Activated naive CD4-positive, alpha-beta T cell treated with anti-CD3 and anti-CD28 coated beads, Interleukin-2, amount 50 U/mL, for 72 hours (primary cell): ENCODE measurements around the gene CDK4. TPM values are rescaled to one million over a fixed set of nuclear protein-coding genes. Genes with fewer than 3 reads are reported as not detected.

Experiments used
- ATAC-seq, 2 donors: fragments of 150-1000 bp; cut with Tn5 transposase; 2 replicates each; pipeline ENCODE4 v1.10.0; 2021; ENCODE audit warnings: mild to moderate bottlenecking in 2 of 2, moderate library complexity in 2 of 2
- DNase-seq, 2 donors: peaks; one replicate each; pipeline ENCODE4 v3.0.0; 2021 to 2022; ENCODE audit warnings: low spot score in 2 of 2
- H3K27ac Mint-ChIP-seq, 2 donors: one replicate each; pipeline ENCODE4 v1.8.0; 2022; ENCODE audit warnings: mild to moderate bottlenecking in 2 of 2, mixed read lengths in 2 of 2
- H3K36me3 Mint-ChIP-seq, 2 donors: one replicate each; pipeline ENCODE4 v1.8.0; 2022; ENCODE audit warnings: mixed read lengths in 2 of 2
- H3K9me3 Mint-ChIP-seq, 2 donors: one replicate each; pipeline ENCODE4 v1.8.0; 2022; ENCODE audit warnings: mixed read lengths in 2 of 2
- total RNA-seq, 2 donors: library from RNA; stranded (reverse); gene quantifications; one replicate each; pipeline ENCODE4 v1.2.3, GENCODE V29; 2022

CDK4 gene
- 100 to 1,000 TPM; 183 to 191 TPM for total RNA-seq

DNA sequence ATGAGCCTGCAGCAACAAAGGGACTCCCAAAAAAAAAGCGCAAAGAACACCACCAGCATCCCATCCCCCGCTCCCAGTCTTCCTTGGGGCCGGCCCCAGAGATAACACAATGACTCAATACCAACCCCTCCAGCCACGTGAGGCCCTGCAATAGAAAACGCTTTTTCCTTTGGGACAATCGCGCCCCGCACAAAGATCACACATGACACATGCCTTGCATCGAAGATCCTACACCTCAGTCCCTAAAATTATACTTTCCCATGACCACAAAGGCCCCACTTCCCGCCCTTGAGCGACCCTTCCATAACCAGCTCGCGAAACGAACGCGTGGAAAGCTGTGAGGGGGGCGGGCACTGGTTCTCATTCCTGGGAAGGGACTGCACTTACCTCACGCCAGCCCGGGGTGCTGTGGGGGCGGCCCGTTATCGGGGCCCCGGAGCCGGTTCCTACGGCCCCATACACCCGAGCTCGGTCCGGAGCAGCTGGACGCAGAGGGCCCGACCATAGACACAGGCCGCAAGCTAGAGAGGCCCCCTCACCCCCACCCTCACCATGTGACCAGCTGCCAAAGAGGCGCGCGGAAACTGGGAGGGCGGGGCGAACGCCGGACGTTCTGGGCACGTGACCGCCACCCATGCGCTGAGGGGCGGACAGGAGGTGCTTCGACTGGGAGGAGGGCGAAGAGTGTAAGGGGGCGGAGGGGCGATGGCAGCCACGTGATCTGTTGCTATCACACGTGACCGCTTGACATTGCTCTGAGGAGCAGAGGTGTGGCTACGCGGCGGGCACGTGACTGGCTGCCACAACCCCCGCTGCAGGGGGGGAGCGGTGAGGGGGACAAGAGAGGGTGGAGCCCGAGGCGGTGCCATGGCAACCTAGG, at the start of gene CDK4:
CDK4 (minus strand) TSS at position 523 of the 880 bp plus-strand sequence. CDS start 593 bp downstream, outside the sequence.
- DNase-seq: peak; percentile 98 to 99
- Mint-ChIP-seq H3K27ac (peak within 1 kb of the TSS; percentile 97 to 99), H3K36me3 (peaks cover 35 to 43% of the 10 kb centered on the region in 2 donors), H3K9me3 (no peaks in the 10 kb centered on the region)
- peak; percentile 79 to 82 for ATAC-seq

DNA sequence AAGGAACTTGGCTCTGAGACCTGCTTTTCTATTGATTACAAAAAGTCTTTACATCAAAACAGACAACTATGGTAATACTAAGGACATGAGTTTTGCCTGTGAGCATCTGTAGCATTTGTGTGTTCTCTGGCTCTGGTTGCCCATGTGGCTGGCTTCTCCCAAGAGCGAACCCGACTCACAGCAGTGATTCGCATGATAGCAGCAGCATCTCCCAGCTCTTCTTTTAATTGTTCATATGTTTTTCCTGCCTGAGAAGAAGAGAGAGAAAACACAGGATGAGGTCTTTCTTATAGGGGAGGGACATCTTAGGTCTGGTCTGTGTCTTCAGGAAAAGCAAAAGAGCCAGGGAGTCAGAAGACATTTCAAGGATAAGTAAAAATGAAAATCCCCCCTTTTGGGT, 48.9 kb upstream of the CDK4 start:
- no peak for ATAC-seq
- H3K36me3 Mint-ChIP-seq: peaks cover 4% of the 10 kb centered on the region in 2 donors
- DNase-seq: no peak
- peak overlapping the region; percentile 46 to 84 for H3K27ac Mint-ChIP-seq
- H3K9me3 Mint-ChIP-seq: no peaks in the 10 kb centered on the region

DNA sequence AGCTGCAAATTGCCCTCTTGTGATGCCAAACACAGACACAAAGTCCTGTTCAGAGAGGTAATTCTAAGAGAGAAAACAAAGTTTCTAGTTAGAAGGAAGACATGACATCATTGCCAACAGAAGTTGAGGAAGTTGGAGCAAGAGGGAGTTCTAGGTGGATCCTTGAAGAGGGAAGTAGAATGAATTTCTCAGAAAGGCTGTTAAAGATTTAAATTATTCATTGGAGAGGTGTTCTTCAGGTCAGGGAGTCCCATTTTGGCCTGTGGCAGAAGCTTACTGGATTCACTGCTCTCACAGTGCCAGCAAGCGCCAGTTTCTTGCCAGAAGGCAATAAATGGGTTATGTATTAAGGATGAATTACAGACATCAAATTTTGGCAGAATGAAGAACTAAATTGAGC, 45.8 kb upstream of the CDK4 start:
- H3K36me3 Mint-ChIP-seq: peaks cover 6 to 9% of the 10 kb centered on the region in 2 donors
- H3K27ac Mint-ChIP-seq: peak overlapping the region in 1 of 2 donors; percentile 25

DNA sequence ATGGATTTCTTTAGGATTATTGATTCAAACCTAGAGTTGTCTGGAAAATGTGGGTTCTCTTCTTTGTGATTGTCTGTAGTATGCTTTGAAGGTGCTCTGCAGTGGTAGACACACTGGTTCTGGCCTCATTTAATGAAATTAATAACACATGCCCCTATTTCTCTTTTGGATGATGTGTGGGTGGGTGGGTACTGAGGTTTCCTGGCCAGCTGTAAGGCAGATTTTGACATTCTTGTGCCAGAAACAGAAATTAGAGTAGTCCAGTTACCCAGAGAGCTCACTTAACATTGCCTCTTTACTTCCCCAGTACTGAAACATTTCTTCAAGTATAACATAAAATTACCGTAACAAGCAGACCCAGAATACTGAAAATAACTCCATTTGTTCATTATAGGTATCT, 44.9 kb upstream of the CDK4 start:
- Mint-ChIP-seq H3K27ac (no peak overlapping the region), H3K9me3 (no peaks in the 10 kb centered on the region), H3K36me3 (peaks cover 6 to 11% of the 10 kb centered on the region in 2 donors)
- peak in 1 of 2 donors; percentile 0 for DNase-seq
- no peak for ATAC-seq

More for the DNA sequence above, 45.8 kb upstream of the CDK4 start:
- ATAC-seq: no peak
- DNase-seq: peak in 1 of 2 donors; percentile 14
- no peaks in the 10 kb centered on the region for H3K9me3 Mint-ChIP-seq

DNA sequence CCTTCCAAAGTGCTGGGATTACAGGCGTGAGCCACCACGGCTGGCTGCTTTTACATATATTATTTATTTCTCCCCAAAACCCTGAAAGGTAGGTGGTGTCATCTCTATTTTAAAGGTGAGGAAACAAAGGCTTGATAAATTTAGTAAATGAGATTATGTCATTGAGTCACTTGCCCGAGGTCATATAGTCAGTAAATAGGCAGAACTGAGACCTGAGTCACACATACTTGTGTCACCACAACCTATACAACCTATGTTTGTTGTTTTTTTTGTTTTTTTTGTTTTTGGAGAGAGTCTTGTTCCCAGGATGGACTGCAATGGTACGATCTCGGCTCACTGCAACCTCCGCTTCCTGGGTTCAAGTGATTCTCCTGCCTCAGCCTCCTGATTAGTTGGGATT, 43.2 kb upstream of the CDK4 start:
- H3K27ac Mint-ChIP-seq: peak overlapping the region in 1 of 2 donors; percentile 75
- ATAC-seq (no peak), DNase-seq (no peak)
- peaks cover 6 to 11% of the 10 kb centered on the region in 2 donors for H3K36me3 Mint-ChIP-seq
- H3K9me3 Mint-ChIP-seq: no peaks in the 10 kb centered on the region

DNA sequence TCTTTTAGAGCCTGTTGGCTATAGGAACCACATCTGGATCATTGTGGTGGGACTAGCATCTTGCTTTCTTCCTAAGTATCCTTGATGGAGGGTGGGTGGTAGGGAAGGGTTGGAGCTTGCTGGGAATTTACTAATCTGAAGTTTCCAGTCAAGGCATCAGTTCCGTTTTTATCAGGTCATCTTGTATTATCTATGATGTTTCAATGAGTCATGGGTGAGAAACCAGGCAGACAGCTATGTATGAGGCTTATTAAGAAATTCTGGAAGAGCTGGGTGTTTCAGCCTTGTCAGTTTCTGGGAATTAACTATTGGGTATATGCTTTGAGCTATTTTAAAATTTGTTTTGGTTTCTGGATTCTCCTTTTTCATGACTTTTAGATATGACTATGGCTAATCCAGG, 41.8 kb upstream of the CDK4 start:
- DNase-seq (no peak), ATAC-seq (peak in 1 of 2 donors; percentile 39)
- Mint-ChIP-seq H3K9me3 (no peaks in the 10 kb centered on the region), H3K27ac (peak overlapping the region in 1 of 2 donors; percentile 69), H3K36me3 (peaks cover 6 to 11% of the 10 kb centered on the region in 2 donors)

DNA sequence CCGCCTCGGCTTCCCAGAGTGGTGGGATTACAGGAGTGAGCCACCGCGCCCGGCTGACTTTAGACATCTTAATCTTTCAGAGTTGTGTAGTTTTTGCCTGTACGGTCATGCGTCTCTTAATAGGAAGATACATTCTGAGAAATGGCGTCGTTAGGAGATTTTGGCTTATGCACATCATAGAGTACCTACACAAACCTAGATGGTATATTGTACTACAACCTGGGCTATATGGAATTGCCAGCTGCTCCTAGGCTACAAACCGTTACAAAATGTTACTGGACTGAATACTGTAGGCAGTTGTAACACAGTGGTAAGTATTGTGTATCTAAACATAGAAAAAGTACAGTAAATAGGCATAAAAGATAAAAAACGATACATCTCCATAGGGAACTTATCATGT, 31.8 kb upstream of the CDK4 start:
- peaks cover 8 to 13% of the 10 kb centered on the region in 2 donors for H3K36me3 Mint-ChIP-seq
- H3K9me3 Mint-ChIP-seq: no peaks in the 10 kb centered on the region
- no peak for ATAC-seq
- DNase-seq: no peak
- peak overlapping the region in 1 of 2 donors; percentile 93 for H3K27ac Mint-ChIP-seq

DNA sequence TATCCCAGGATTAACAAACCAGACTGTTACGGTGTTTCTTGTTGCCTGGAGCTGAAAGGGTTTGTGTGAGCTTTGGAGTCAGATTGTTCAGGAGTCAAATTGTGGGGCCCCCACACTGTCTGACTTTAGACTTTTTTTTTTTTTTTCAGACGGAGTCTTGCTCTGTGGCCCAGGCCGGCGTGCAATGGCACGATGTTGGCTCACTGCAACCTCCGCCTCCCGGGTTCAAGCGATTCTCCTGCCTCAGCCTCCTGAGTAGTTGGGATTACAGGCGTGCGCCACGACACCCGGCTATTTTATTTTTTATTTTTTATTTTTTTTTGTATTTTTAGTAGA, 31.3 kb upstream of the CDK4 start:
- no peak for ATAC-seq
- Mint-ChIP-seq H3K36me3 (peaks cover 8 to 13% of the 10 kb centered on the region in 2 donors), H3K27ac (peak overlapping the region; percentile 93 to 97)

DNA sequence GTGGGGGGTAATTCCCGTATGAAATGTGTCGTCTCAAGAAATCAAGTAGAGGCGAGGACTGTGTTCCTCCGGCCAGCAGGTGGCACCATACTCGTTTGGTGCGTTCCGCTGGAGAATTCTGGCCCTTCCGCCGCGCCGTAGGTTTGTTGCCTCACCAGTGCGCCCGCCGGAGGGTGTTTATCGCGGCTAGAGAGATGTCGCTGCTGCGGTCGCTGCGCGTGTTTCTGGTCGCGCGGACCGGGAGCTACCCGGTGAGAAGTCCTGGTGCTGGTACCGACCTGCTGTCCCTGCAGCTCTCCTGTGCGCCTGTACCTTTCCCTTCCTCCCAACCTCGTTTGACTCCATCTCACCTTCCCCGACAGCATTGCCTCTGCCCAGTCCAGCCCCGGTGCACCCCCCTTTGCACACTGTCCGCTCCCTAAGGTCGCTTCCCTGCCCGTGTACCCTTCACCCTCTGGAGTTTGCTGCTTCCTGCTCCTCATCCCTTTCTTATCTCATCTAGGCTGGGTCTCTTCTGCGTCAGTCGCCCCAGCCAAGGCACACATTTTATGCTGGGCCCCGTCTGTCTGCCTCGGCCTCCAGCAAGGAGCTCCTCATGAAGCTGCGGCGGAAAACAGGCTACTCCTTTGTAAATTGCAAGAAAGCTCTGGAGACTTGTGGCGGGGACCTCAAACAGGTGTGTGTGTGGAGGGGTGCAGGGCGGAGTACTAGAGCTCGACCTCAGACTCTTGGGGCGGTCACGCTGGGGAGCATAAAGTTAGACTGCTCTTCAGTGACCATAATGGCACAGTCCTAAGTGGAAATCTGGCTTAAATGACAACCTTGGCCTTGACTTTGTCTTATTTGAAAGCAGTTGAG, 30.7 kb upstream of the CDK4 start, which contains the start of gene TSFM:
TSFM (plus strand) TSS at position 180 of the 858 bp plus-strand sequence; CDS start at position 195, 15 bp downstream.
- peaks cover 8 to 13% of the 10 kb centered on the region in 2 donors for H3K36me3 Mint-ChIP-seq
- DNase-seq (peak; percentile 93 to 97), ATAC-seq (peak; percentile 85 to 94)
- no peaks in the 10 kb centered on the region for H3K9me3 Mint-ChIP-seq
- peak within 1 kb of the TSS; percentile 93 to 97 for H3K27ac Mint-ChIP-seq

More for the DNA sequence above, 31.3 kb upstream of the CDK4 start:
- DNase-seq: no peak
- H3K9me3 Mint-ChIP-seq: no peaks in the 10 kb centered on the region

DNA sequence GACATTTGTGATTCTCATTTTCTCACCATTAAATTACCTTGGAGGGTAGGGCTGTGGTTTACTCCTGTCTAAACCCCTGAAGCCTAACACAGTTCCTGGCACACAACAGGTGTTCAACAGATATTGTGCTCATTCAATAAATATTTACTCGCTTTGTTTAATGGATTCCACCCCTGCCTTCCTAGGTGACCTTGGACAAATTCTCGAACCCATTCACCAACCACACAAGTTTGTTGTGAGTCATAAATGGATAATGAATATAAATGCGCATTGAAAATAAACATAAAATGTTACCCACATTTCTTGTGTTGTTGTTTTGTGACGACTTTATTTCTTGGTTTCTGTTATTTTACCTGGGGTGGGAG, 30.1 kb upstream of the CDK4 start:
- ATAC-seq (no peak), DNase-seq (no peak)
- H3K36me3 Mint-ChIP-seq: peaks cover 8 to 13% of the 10 kb centered on the region in 2 donors
- H3K9me3 Mint-ChIP-seq: no peaks in the 10 kb centered on the region
- H3K27ac Mint-ChIP-seq: peak overlapping the region; percentile 93 to 97

DNA sequence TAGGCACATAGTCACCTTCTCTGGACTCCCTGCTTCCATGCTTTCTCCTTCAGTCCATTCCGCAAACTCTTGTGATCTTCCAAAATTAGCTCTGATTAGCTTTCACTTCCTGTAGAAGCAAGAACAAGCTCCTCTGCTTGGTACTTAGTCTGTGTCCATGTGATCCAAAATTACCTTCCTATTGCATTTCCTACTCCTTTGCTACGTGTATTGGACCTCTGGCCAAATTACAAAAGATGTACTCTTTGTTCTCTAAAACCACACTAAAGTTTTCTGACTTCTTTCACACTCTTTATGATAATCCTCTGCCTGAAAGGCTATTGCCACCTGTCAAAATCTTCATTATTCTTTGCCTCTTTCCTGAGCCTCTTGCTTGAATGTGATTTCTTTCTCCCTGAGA, 29.7 kb upstream of the CDK4 start:
- Mint-ChIP-seq H3K9me3 (no peaks in the 10 kb centered on the region), H3K36me3 (peaks cover 8 to 13% of the 10 kb centered on the region in 2 donors), H3K27ac (peak overlapping the region in 1 of 2 donors; percentile 93)
- no peak for DNase-seq
- no peak for ATAC-seq

DNA sequence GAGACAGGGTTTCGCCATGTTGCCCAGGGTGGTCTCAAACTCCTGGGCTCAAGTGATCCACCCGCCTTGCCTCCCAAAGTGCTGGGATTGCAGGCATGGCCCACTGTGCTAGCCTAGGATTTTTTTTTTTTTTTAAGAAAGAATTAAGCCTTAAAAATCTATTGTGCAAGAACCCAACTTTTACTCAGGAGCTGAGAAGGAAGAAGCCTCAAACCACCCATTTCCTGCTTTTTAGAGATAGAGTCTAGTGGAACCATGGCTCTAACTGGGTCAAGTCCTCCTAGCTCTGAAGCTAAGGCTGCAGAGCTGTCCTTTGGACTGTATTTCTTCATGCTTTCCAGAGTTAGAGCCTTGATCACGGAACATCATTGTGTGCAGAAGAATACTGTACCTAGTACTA, 29.1 kb upstream of the CDK4 start:
- DNase-seq (no peak), ATAC-seq (no peak)
- Mint-ChIP-seq H3K9me3 (no peaks in the 10 kb centered on the region), H3K36me3 (peaks cover 8 to 13% of the 10 kb centered on the region in 2 donors), H3K27ac (no peak overlapping the region)

DNA sequence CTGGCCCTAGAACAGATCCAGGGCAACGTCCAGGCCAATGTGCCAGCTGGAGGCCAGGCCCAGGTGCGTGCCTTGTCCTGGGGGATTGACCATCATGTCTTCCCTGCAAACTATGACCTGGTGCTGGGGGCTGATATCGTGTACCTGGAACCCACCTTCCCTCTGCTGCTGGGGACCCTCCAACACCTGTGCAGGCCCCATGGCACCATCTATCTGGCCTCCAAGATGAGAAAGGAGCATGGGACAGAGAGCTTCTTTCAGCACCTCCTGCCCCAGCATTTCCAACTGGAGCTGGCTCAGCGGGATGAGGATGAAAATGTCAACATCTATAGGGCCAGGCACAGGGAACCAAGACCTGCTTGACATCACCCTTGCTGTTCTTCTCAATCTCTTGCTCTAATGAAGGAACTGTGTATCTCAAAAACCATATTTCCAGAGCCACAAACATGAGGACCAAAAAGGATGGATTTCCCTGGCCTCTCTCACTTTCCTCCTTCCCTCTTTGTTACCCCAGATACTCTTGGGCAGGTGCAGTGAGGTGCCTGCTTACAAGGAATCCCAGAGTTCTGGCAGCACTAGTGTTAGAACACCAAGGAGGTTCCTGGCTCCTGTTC, 28.3 kb upstream of the CDK4 start:
- DNase-seq (no peak), ATAC-seq (no peak)
- no peak overlapping the region for H3K27ac Mint-ChIP-seq
- H3K9me3 Mint-ChIP-seq: no peaks in the 10 kb centered on the region
- H3K36me3 Mint-ChIP-seq: peaks cover 8 to 15% of the 10 kb centered on the region in 2 donors

DNA sequence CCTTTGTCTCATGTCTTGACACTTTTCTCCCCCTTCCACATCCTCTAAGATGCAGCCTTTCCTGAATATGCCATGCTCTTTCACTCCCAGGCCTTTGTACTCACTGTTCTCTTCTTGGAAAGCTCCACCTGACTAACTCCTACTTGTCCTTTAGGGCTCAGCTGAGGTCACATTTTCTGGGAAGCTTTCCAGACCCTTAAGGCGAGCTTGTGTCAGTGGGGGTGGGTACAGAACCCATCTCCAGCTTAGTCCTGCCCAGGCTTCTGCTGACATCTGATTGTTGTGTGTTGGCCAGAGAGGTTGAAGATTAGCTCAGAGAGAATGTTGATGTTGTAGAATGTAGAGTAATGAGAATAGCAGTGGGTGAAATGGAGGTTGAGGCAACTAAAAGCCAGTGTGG, 27.6 kb upstream of the CDK4 start:
- Mint-ChIP-seq H3K36me3 (peaks cover 8 to 15% of the 10 kb centered on the region in 2 donors), H3K27ac (no peak overlapping the region), H3K9me3 (no peaks in the 10 kb centered on the region)
- ATAC-seq (no peak), DNase-seq (no peak)

DNA sequence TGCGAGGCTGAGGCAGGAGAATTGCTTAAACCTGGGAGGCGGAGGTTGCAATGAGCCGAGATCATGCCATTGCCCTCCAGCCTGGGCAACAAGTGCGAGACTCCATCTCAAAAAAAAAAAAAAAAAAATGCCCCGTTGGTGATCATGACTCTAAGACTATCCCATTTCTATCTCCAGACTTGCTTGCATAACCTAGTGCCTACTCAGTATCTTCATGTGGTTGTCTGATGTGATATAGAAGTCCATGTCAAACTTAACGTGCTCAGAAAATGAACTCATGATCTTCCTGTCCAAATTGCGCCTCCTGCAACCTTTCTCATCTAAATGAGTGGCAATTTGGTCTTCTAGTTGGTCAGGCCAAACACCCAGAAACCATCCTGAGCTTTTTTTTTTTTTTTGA, 25.8 kb upstream of the CDK4 start:
- ATAC-seq: no peak
- Mint-ChIP-seq H3K27ac (no peak overlapping the region), H3K36me3 (peaks cover 4 to 12% of the 10 kb centered on the region in 2 donors), H3K9me3 (no peaks in the 10 kb centered on the region)
- no peak for DNase-seq

DNA sequence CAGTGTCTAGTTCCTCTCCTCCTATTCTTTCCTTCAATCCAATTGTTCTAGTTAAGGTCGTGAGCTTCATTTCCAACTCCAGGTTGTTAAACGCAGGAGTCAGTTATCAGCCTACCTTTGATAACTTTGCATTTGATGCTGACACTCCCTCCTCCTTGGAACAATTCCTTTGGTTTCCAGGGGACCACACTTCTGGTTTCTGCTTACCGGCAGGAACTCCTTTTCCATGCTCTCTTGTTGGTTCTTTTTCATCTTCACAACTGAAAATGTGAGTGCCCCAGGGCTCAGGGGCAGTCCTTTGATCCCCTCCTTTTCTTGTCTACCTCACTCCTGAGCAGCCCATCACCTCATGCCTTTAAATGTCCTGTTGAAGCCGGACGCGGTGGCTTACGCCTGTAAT, 25.3 kb upstream of the CDK4 start:
- H3K36me3 Mint-ChIP-seq: peaks cover 0 to 11% of the 10 kb centered on the region in 2 donors
- no peaks in the 10 kb centered on the region for H3K9me3 Mint-ChIP-seq
- H3K27ac Mint-ChIP-seq: no peak overlapping the region
- DNase-seq (no peak), ATAC-seq (no peak)

DNA sequence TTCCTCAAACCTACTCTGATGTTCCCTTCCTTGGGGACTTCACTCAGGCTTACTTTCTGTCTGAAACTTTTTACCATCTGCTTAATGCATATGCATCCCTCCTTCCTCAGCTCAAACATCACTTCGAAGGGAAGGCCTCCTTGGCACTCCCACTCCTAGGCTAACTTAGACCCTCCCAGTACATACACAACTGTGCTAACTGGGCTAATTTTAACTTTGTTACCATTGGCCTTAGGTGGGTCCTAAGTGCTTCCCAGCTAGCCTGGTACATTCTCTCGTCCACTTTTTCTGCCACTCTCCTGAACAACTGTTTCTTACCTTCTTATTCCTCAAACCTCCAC, 24.1 kb upstream of the CDK4 start:
- no peak for DNase-seq
- H3K27ac Mint-ChIP-seq: no peak overlapping the region
- H3K36me3 Mint-ChIP-seq: peaks cover 0 to 15% of the 10 kb centered on the region in 2 donors
- no peaks in the 10 kb centered on the region for H3K9me3 Mint-ChIP-seq
- no peak for ATAC-seq
